ENCODE data around the gene TERT.
"Not testable (repeated sequence)": the region's sequence is repeated elsewhere in the genome, so short reads cannot be mapped to it uniquely, and the experiment has no call there.

TERT gene

GRCh38 chr5:1330847-1331831, 36.3 kb upstream of the TERT start:
- DNase-seq (ENCODE audit: low spot score): no peak

- no peak for DNase-seq (ENCODE audit: low spot score)
These were observed 35.4 kb upstream of the TERT start for GRCh38 chr5:1330146-1330846.

GRCh38 chr5:1329111-1329579, 34.3 kb upstream of the TERT start:
- no peak for DNase-seq (ENCODE audit: low spot score)

- DNase-seq (ENCODE audit: low spot score): not testable (repeated sequence)
These were observed 33.6 kb upstream of the TERT start for GRCh38 chr5:1328237-1329110.

GRCh38 chr5:1326901-1327756, 32.3 kb upstream of the TERT start:
- peak; percentile 5 for DNase-seq (ENCODE audit: low spot score)

GRCh38 chr5:1326532-1326875, 31.6 kb upstream of the TERT start:
- DNase-seq (ENCODE audit: low spot score): not testable (repeated sequence)

GRCh38 chr5:1325870-1326531, 31.1 kb upstream of the TERT start:
- peak; percentile 49 for DNase-seq (ENCODE audit: low spot score)

- DNase-seq (ENCODE audit: low spot score): peak; percentile 40
These were observed 30.4 kb upstream of the TERT start for GRCh38 chr5:1325191-1325741.

- DNase-seq (ENCODE audit: low spot score): peak; percentile 40
These were observed 29.9 kb upstream of the TERT start for GRCh38 chr5:1324719-1325190.

GRCh38 chr5:1324301-1324700, 29.4 kb upstream of the TERT start:
- peak; percentile 44 for DNase-seq (ENCODE audit: low spot score)

- DNase-seq (ENCODE audit: low spot score): peak; percentile 42
These were observed 28.9 kb upstream of the TERT start for GRCh38 chr5:1323803-1324173.

- peak; percentile 62 for DNase-seq (ENCODE audit: low spot score)
These were observed 28.3 kb upstream of the TERT start for GRCh38 chr5:1322955-1323802.

- DNase-seq (ENCODE audit: low spot score): peak; percentile 59
These were observed 27.4 kb upstream of the TERT start for GRCh38 chr5:1322036-1322900.

GRCh38 chr5:1321576-1321975, 26.7 kb upstream of the TERT start:
- peak; percentile 44 for DNase-seq (ENCODE audit: low spot score)

GRCh38 chr5:1320436-1321344, 25.8 kb upstream of the TERT start:
- peak; percentile 48 for DNase-seq (ENCODE audit: low spot score)

- peak; percentile 57 for DNase-seq (ENCODE audit: low spot score)
These were observed 24.8 kb upstream of the TERT start for GRCh38 chr5:1319436-1320256.
